ENCODE measurements around the gene CCSER1.

CCSER1 gene

DNA sequence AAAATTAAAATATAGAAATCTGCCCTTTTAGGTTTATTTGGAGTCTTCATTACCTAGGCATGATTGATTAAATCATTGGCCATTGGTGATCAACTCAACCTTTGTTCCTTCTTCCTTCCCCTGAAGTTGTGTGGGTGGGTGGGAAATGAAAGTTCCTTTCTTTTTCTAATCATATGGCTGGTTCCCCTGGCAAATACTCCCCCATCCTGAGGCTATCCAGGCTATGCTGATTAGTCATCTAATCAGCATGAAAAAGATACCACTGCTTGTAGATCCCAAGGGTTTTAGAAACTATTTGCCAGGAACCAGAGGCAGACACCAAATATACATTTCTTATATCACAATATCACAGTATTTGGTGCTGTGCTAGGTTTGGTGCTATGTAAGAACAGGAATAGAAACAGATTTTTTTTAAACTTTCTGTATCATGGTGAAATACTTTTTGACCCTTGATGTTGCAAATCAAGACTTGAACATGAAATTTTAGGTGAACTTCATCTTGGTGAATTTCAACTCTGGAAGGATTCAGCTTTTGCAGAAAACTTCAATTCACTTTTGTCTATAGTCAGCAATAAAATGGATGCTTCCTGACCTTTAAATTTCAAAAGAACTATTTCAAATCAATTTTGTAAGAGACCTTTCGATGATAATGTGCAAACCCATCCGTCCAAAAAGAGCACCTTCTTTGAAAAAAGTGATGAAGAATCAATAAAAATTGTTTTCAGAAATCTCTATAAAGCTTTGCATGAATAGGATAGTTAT lies 71.1 kb downstream of the CCSER1 start:
- DNase-seq, result no peak

DNA sequence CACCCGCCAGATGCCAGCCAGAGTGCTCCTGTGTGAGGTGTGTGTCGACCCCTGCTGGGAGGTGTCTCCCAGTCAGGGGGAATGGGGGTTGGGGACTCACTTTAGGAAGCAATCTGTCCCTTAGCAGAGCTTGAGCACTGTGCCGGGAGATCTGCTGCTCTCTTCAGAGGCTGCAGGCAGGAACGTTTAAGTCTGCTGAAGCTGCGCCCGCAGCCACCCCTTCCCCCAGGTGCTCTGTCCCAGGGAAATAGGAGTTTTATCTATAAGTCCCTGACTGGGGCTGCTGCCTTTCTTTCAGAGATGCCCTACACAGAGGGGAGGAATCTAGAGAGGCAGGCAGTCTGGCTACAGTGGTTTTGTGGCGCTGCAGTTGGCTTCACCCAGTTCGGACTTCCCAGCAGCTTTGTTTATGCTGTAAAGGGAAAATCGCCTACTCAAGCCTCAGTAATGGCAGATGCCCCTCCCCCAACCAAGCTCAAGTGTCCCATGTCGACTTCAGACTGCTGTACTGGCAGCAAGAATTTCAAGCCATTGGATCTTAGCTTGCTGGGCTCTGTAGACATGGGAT lies 80.8 kb downstream of the CCSER1 start:
- no peak for DNase-seq

DNA sequence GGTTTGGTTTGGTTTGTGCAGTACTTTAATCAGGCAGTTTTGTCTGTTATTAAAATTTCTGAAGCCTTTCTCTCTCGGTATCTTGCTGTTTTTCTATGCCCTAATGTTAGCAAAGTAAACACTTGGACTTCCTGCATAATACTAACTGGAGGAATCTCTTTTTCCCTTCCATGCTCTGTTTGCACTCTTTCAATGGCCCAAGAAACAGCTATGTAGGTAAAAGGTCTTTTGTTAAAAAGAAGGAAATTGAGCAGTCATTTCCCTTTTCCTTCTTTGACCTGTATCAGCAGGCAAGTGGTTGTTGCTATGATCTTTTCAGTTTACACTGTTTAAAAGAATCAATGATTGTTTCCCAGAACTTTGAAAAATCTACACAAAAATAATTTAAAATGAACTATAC lies 82.7 kb downstream of the CCSER1 start:
- no peak for DNase-seq

DNA sequence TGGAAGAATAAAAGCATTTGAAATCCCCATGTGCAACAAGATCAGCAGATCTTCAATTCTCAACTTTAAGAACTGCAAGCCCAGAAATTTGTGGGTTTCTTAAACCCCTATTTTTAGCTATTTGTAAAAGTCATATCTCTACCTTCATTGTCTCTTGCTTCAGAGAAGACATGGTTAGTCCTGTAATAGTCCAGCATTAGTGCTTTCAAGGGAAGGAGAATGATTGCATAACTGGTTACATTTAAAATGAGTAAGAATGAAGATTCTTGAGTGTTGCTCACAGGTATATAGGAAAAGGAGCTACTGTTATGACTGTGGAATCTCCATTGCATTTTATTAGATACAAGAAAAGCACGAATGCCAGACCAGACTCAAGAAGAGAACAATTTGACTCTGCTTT lies 84.0 kb downstream of the CCSER1 start:
- DNase-seq, result no peak

DNA sequence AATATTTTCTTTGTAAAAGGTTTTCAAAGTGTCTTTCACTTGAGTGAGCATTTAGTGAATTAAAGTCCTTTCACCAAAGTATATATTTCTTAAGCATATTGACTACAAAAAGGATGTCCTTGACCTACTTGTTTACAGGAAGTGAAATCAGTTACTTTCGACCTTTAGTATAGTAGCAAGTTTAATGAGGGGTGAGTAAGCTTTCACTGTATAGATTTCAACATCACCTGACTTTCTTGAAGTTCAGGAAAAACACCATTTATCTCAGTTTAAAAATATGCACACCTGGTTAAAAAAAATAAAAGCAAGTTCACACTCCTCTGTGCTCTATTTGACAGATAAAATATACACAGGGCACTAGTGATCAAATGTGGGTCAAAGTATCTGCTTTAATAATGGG lies 88.1 kb downstream of the CCSER1 start:
- no peak for DNase-seq

DNA sequence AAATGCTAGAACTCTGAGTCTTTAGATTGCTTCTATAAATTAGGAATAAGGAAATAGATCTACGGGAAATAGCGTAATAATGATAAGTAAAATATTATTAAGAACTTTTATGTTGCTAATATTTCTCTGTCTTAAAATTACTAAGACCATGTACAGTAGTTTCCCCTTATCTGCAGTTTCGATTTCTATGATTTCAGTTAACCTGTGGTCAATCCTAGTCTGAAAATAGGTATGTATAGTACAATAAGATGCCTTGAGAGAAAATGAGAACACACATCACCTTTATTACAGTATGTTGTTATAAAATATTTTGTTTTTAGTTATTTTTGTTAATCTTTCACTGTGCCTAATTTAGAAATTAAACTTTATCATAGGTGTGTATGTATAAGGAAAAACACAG lies 92.6 kb downstream of the CCSER1 start:
- no peak for DNase-seq

- DNase-seq, result no peak
Measured at GRCh38 chr4:90220459-90220858, 93.3 kb downstream of the CCSER1 start.

DNA sequence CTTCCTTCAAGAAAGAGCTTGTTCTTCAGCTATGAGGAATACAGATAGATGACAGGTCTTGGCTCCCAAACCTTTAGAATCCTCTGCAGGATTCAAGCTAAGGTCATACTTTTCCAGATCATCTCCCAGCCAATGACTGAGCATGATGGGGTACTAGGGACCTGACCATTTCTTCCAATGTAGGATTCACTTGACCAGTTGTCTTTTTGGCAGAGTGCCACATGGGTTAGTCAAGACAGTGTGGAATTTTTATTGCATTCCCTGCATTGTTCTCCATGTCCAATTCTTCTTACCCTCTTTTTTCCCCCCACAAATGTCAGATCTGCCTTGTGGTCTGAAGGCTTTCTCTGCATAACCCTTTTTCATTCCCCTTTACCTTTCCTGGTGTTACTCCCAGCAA lies 99.5 kb downstream of the CCSER1 start:
- no peak for DNase-seq

DNA sequence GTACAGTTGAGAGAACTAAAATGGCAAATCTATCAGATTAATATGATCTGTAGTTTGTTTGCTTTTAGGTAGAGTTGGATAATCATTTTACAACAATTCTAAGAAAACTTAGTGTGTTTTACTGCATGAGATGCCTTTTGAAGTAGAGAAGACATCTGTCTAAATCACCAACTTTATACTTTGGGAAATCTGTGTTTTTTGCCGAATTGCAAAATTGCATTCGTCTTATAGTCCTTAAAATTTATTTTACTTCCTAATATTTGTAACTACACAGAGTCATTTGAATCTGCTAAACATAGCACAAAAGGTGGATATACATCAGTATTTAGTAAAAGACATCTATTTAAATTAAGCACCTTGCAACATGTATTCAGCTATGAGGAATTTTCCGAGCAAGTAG lies 100.0 kb downstream of the CCSER1 start:
- DNase-seq, result no peak

DNA sequence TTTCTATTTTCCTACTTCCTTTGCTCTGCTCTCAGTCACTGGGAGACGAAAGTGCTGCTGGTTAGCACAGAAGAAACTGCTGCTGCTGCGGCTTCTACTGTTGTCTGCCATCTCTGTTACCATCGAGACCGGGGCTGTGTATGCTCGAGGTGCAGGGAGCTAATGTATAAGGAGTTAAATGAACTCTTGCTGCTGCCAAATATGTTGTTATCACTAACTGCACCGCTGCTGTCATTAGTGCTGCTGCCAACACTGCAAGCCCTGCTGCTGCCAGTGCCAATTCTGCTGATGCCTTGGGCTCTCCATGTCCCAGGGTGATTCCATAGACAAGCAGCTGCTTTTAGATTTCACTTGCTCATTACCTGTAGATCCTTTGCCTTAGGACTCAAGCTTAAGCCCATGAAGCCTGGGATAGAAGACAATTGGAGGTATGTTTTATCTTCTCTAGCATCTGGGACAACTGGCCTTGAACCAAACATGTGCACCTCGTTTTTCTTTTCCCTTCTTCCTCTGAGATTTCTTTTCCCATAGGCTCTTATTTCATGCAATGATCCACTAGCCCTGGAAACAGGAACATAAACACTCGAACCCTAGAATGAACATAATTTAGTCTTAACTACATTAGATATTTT lies 107.8 kb downstream of the CCSER1 start:
- DNase-seq, result no peak

DNA sequence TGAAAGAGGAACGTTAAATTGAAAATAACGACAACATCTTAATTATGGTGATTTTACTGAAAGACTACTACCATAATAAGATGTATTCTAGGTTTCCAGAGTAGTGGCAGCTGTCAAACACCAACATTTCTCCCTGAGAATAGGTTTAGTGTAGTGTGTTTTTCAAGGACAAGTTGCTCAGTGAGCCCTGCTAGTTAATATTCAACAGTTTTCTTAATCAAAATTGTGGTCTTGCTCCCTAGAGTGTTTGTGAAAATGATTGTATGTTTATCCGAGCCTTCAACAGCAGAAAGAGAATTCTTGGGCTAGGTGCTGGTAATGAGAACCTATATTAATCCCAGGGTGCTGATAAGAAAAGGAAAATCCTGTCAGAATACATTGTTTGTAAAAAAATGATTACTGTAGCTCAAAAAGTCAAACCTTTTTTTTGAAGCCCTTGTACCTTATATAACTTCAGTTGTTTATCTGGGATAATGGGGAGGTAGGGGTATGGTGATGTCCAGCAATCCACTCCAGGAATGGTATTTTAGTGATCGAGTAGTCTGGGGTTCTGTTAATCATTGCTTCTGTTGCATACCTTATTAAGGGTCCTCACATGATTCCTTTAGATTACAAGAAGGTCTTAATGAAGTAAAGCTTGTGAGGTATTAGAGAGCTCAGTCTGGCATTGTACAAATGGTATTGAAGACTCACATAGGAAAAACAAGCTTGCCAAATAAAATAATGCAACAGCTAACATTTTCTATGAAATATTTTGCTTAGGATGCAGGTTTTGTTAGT lies 110.7 kb downstream of the CCSER1 start:
- no peak for DNase-seq

DNA sequence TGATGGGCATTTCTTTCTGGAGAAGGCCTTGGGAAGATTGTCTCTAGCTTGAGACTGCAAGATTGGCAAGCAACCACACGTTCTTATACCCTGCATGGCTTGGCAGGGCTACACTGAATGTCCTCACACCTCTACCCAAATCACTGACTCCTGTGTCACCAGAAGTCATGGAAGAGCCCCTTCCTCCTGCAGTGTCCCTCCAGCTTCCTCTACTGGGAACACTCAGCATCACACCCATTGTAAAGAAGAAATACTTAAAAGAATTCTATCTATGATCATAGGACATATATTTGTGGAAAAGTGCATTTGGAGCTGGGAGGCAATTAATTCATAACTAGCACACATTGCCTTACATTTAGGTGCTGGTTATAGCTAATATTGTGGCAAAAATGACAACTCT lies 113.1 kb downstream of the CCSER1 start:
- DNase-seq, result no peak

DNA sequence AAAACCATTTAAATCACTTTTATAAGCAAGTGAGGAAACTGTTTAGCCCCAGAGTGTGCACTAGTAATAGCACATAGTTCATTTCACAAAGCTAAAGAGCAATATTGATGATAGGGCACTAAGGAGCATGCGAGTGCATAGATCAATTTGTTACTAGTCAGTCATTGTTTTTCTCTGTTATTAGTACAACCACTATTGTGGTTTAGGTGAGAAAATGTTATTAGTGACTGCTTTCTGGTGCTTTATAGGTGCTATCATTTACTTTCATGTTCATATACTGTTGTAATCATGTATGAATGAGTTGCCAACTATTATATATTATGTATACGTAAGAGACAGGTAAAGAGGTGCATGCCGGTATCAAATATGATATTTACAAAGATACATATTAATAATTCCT lies 113.8 kb downstream of the CCSER1 start:
- no peak for DNase-seq

GRCh38 chr4:90245837-90246236 lies 118.6 kb downstream of the CCSER1 start:
- no peak for DNase-seq

DNA sequence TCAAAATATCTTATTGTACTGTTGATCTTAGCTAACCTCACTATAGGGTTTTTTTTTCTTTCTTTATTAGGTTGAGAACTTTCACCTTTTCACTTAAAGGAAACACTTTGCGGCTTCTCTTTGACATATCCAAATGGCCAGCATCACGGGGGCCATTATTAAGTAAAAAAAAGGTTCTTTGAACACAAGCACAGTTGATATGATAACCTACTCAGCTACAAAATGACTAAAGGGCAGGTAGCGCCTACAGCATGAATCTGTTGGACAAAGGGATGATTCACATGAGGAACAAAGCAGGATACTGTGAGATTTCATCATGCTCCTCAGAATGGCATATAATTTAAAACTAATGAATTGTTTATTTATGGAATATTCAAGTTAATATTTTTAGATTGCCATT lies 119.6 kb downstream of the CCSER1 start:
- DNase-seq, result no peak

DNA sequence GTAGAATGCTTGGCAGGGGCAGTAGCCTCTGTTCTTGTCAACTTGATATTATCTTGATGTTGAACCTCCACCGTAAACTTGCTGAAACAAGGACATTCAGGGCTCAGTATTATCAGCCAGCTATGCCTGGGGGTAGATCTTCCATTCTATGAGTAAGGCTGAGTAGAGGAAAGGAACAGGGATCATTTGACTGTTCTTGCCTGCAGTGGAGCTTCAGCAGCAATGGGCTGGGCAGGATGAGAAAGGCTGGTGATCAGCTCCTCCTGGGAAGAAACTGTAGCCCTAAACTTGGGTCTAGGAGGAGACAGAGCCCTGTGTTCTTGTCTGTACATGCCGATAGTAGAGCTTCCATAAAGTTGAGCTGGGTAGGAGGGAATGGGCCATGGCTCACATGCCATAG lies 127.2 kb downstream of the CCSER1 start:
- DNase-seq, result no peak

DNA sequence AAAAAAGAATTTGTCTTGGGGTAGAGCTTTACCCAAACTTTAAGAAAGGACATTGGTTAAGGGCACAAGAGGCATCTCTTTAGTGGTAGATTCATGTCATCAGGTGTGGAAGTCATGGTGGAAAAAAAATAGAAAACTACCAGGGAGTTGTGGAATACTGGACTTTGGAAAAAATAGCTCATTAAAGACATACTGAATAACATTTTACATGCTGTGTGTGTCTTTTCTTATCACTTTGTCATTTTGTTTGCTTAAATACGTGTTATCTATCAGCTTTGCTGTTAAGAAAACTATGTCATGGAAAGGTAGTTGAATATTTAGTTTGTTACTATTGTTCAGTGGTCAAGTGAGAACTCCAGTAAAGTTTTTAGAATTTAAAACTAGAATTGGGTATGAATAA lies 147.0 kb downstream of the CCSER1 start:
- DNase-seq, result no peak

DNA sequence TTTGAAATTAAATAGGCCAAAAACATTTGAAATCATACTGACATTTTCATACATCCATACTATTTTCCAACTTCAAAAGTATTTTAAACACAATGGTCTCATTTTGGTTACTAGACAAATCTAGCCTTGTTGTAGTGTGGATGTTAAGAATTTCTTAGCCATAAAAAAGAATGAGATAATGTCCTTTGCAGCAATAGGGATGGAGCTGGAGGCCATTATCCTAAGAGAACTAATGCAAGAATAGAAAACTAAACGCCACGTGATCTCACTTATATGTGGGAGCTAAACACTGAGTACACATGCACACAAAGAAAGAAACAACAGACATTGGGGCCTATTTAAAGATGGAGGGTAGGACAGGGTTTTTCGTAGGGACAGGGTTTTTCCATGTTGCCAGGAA lies 153.8 kb downstream of the CCSER1 start:
- no peak for DNase-seq

DNA sequence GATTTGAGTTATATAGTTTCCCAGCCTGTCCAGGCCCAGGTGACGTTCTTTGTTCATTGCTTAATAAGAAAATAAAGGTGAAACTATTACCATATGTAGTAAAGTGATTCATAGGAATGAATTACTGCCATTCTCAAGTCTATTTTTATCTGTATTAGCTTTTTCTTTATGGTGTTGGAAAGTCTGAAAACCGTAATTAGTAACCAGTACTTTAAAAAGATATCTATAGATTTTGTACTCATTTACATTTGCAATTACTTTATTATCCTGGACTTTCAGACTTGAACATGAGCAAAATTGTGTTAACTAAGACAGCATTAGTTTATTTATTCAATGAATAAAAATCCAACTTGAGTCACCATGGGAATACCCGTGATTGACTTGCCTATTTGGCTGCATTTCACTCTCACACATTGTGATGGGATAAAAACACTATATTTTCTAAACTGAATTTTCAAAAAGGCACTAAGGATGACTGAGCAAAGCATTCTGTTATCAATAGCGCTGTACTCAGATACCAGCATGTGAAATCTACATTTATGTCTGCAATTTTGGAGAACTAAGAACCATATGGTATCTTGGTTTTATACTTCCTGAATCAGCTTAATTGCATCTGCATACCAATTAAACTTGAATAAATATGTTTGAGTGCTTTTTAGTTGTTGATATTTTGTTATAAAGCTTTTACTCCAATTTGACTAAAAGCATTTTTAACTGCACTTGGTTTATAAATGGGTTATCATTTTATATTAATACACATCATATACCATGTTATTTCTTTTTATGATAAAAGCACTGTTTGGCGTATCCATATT lies 154.6 kb downstream of the CCSER1 start:
- no peak for DNase-seq

- DNase-seq, result no peak
Measured at GRCh38 chr4:90290345-90290744, 163.2 kb downstream of the CCSER1 start.

DNA sequence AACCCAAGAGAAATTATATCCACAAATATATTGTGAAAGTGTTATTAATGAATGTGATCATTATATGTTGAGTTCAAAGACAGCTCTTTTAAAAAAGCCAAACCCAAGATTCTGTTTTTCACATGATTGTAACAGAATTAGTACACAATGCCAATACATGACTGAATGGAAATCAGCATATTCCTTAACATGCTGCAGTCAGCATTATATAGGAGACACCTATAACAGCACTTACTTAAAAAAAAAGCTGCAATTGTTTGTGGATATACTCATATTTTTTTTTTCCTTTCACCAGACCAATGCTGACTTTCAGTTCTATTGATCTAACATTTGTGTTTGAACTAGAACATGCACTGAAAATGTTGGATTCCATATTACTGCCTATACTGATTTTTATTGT lies 165.2 kb downstream of the CCSER1 start:
- no peak for DNase-seq

GRCh38 chr4:90293320-90293719 lies 166.1 kb downstream of the CCSER1 start:
- DNase-seq, result no peak

- no peak for DNase-seq
Measured at GRCh38 chr4:90299373-90299772, 172.2 kb downstream of the CCSER1 start.

Measured in stimulated activated CD4-positive, alpha-beta T cell treated with anti-CD3 and anti-CD28 coated beads, Interleukin-1b, Interleukin-23, amount 100 ng/mL, for 48 hours (primary cell).